Measurements from ENCODE around the gene SNX7.

GRCh38 chr1:98735756-98736155, 74.2 kb downstream of the SNX7 start:
- TF ChIP-seq CTCF (IDR thresholded peaks at IDR 0.05; ENCODE audit: insufficient read depth, low read length, poor library complexity, severe bottlenecking) (no peak), EZH2phosphoT487 (conservative IDR thresholded peaks at IDR 0.05; ENCODE audit: low read length) (no peak)

Measured in SU-DHL-6 (cell line).